ENCODE results near the gene GPC5.
A peak's percentile ranks its signal among the peaks of the same experiment; 100 is the strongest.

GPC5 gene

DNA sequence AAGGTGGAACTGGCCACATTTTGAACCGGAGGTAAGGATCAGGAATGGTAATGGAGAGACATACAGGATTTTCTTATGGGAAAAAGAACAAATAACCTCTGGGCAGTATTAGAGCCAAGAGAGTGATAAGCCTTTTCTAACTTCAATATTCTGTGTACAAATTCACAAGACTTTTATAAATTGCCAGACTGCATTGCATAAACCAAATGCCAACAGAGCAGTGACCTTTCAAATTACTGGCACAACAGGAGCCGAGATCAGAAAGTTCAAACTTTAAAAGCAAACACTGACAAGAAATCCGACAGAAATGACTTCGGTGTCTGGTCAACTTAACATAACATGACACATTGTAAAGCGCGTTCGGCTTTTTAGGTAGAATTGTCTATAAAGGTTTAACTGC is 737.1 kb downstream of the GPC5 start:
- TF ChIP-seq, protein P1, sequence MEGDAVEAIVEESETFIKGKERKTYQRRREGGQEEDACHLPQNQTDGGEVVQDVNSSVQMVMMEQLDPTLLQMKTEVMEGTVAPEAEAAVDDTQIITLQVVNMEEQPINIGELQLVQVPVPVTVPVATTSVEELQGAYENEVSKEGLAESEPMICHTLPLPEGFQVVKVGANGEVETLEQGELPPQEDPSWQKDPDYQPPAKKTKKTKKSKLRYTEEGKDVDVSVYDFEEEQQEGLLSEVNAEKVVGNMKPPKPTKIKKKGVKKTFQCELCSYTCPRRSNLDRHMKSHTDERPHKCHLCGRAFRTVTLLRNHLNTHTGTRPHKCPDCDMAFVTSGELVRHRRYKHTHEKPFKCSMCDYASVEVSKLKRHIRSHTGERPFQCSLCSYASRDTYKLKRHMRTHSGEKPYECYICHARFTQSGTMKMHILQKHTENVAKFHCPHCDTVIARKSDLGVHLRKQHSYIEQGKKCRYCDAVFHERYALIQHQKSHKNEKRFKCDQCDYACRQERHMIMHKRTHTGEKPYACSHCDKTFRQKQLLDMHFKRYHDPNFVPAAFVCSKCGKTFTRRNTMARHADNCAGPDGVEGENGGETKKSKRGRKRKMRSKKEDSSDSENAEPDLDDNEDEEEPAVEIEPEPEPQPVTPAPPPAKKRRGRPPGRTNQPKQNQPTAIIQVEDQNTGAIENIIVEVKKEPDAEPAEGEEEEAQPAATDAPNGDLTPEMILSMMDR (IDR thresholded peaks at IDR 0.05; ENCODE audit: insufficient read depth, missing control alignments) = no peak
- DNase-seq (ENCODE audit: insufficient read length, low spot score) (no peak), FAIRE-seq (no peak)

DNA sequence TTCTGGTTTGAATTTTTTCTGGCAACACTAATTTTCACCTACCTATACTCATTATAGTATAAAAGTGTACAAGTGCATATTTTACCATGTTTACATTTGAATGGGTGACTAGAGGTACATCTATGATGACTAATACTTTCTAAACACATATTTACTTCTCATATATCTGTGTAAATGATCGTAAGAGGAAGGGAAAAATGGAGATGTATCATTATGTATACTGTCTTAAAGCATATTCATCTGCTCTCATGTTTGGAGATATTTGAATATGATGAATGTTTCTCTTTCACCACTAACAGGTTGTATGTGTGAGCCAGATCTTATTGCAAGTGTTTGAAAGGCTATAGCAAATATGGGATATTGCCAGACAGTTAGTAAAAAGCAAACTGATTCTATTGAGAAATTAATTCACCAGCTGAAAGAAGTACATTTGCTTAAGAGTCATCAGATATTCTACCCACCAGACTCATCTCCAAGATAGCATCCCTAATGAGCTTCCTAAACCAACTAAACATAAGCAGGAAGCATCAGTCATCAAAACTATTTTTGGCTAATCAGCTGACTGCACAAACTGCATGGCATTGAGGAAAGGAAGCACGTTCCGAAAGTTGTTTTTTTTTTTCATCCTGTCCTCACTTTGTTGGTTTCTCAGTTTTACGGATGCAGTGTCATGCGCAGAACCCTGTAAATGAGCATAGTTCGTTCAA is 738.2 kb downstream of the GPC5 start:
- no peak for FAIRE-seq
- no peak for DNase-seq (ENCODE audit: insufficient read length, low spot score)
- TF ChIP-seq, protein P1 (IDR thresholded peaks at IDR 0.05; ENCODE audit: insufficient read depth, missing control alignments) = no peak

DNA sequence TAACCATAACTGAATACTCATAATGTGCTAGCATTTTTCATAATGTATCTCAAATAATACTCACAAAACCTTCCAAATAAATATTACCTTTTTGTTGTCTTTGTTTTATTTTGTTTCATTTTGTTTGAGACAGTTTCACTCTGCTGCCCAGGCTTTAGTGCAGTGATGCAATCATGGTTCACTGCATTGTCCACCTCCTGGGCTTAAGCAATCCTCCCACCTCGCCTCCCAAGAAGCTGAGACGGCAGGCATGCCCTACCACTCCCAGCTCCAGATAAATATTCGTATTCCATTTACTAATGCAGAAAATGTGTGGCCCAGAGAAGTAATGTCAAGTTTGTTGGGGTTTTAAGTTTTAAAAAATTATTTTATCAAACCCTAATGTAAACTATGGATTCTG is 739.1 kb downstream of the GPC5 start:
- FAIRE-seq (no peak), DNase-seq (ENCODE audit: insufficient read length, low spot score) (no peak)
- TF ChIP-seq, protein P1 (IDR thresholded peaks at IDR 0.05; ENCODE audit: insufficient read depth, missing control alignments) = no peak

GRCh38 chr13:92143766-92144165 is 745.3 kb downstream of the GPC5 start:
- TF ChIP-seq, protein P1 (IDR thresholded peaks at IDR 0.05; ENCODE audit: insufficient read depth, missing control alignments) = peak; percentile 24
- DNase-seq (ENCODE audit: insufficient read length, low spot score) (no peak), FAIRE-seq (no peak)

- DNase-seq (ENCODE audit: insufficient read length, low spot score) = no peak
- FAIRE-seq = no peak
Measured at GRCh38 chr13:92150606-92151005, 752.2 kb downstream of the GPC5 start.

DNA sequence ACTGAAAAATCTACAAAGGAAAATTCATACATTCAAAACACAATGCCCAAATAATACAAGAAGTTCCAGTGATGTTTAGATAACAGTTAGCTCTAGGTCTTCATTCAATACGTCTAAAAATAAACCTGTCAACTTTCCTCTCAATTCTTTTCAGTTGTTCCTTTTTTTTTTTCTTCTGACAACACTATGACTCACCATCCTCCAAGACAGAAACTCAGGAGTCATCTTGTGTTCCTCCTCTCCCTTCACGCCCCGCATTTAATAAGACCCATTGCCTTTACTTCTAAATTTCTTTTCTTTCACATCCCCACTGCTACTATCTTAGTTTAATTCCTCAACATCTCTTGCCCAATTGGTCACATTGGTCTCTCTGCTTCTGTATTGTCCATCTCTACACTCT is 759.9 kb downstream of the GPC5 start:
- no peak for FAIRE-seq
- no peak for DNase-seq (ENCODE audit: insufficient read length, low spot score)
- TF ChIP-seq, protein P1 (IDR thresholded peaks at IDR 0.05; ENCODE audit: insufficient read depth, missing control alignments) = no peak

More at GRCh38 chr13:92150606-92151005, 752.2 kb downstream of the GPC5 start:
- TF ChIP-seq, protein P1 (IDR thresholded peaks at IDR 0.05; ENCODE audit: insufficient read depth, missing control alignments) = no peak

DNA sequence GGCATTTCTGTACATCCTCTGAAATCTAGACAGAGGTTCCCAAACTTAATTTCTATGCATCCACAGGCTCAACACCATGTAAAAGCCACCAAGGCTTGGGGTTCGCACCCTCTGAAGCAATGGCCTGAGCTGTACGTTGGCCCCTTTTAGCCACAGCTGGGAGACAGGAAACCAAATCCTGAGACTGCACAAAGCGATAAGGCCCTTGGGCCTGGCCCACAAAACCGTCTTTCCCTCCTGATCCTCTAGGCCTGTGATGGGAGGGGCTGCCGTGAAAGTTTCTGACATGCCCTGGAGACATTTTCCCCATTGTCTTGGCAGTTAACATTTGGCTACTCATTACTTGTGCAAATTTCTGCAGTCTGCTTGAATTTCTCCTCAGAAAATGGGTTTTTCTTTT is 766.4 kb downstream of the GPC5 start:
- TF ChIP-seq, protein P1 (IDR thresholded peaks at IDR 0.05; ENCODE audit: insufficient read depth, missing control alignments) = no peak
- DNase-seq (ENCODE audit: insufficient read length, low spot score) (no peak), FAIRE-seq (no peak)

Data from D721Med (cell line).